HG02870 (cell line): Measurements from ENCODE around the gene TTC27.
A peak's percentile ranks its signal among the peaks of the same experiment; 100 is the strongest.

Experiments
- ATAC-seq: cut with Tn5 transposase; IDR thresholded peaks from one replicate; pipeline ENCODE4 v1.9.1; 2021; ENCODE audit warnings: mild to moderate bottlenecking, moderate library complexity; ENCODE audit not compliant: unreplicated experiment

TTC27 gene

DNA sequence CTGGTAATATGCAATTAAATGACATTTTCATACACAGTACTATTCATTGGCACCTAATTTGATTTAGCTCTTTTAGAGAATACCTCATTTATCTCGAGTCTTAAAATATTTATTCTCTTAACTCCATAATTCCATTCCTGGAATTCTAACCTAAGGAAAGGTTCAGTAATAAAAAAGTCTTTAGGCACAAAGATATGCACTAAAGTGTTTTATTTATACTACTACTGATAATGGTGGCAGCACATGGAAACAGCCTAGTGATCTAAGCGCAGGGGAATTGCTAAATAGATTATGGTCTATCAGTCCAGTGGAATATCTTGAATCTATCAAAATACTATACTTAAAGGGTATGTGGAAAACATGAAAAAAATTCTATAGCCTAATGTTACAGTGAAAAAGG lies 176.4 kb downstream of the TTC27 start:
- no peak for ATAC-seq

- no peak for ATAC-seq
These were observed 177.6 kb downstream of the TTC27 start for GRCh38 chr2:32805104-32806095.

DNA sequence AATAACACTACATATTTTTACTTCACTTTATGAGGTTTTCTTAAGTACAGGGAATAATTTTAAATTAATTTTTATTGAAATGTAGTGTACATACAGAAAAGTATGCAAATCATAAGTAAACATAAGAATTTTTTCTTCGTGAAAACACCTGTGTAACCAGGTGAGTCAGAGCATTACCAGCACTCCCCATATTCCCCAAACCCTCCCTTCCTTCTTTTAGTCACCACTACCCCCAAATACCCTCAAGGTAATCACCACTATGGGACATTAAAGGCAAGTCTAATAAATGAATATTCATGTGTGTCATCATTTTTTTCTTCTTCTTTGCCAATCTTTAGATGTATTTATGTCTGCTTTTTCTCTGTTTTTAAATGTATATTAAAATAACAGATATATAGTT lies 179.0 kb downstream of the TTC27 start:
- ATAC-seq = no peak

GRCh38 chr2:32807662-32808061 lies 179.8 kb downstream of the TTC27 start:
- no peak for ATAC-seq

DNA sequence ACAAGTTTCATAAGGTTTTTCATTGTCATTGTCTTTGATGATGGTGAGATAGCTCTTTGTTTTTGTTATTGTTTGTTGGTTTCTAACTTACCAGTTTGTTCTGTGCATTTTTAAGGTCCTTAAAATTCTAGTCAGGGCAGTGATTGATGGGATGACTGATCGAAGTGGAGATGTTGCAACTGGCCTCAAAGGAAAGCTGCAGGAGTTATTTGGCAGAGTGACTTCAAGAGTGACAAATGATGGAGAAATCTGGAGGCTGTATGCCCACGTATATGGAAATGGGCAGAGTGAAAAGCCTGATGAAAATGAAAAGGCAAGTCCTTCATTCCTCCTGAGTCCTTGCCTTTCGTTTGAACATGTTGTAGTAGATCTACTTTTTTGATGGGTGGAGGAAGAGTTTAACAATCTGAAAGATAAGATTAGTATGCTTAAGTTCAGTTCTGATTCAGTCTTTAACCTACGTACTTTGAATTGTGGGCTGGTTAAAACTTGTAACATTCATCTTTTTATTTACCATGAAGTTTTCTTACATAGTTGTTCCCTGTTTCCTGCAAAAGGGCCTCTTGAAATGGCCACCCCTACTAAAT lies 183.2 kb downstream of the TTC27 start:
- no peak for ATAC-seq

DNA sequence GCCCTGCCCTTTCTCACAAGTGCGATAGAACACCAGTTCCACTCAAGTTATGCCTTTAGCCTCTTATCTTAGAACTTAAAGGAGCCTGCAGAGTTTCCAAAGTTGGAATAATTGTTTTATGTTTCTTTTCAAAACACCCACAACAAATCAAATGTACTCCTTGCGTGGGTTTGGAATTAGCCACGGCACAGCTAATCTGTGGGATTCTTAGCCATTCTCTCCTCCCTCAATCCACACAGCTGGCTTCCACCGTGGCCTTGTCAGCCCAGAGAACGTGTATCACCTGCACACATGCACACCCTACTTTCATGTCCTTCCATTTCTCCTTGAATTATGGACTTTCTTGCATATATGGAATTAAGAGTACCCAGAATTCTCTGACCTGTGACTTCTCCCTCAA lies 183.8 kb downstream of the TTC27 start:
- no peak for ATAC-seq

DNA sequence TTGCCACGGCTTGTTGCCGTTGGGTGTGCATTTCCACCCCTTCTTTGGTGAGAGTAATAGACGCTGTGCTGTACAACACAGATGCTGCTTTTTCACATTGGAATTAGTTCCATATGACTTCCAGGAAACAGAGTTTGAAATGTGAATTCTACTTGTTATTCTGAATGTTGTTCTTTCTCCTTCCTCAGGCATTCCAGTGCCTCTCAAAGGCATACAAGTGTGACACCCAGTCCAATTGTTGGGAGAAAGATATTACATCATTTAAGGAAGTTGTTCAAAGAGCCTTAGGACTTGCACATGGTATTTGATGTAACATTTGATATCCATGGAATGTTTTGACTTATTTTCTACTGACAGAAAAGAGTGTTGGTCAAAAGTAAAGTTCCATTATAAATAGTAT lies 184.5 kb downstream of the TTC27 start:
- ATAC-seq = no peak

- no peak for ATAC-seq
These were observed 192.2 kb downstream of the TTC27 start for GRCh38 chr2:32820088-32820487.

- no peak for ATAC-seq
These were observed 192.9 kb downstream of the TTC27 start for GRCh38 chr2:32820701-32821100.

DNA sequence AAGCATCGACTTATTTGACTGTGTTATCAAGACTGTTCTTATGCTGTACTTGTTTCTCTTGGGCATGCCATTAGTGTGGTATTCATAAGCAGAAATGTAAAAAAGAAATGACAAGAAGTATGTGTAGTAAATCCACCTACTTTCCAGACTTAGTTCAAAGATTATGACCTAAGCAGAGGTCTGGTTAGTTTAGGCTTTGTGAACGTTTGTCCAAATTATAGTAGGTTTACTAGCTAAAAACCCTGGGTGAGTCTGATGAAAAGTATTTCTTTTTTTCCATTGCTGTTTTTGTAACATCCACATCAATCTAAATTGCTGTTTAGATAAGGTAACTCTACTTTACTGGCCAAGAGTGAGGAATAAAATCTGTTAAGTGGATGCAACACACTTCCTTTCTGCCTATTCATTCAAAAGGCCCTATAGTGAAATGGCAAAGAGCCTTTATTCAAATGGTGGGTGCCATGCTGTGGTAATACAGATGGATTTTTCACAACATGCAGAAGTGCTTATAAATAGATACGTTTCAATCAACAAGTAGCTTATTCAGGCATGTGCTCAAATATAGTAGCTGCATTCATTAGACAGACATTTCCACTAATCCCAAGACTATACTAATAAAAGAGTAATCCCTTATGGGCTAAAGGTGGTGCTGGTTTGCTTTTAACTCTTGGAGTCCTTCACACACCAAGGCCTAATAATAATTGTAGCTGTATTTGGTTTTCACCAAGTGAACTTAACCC lies 196.4 kb downstream of the TTC27 start:
- no peak for ATAC-seq

DNA sequence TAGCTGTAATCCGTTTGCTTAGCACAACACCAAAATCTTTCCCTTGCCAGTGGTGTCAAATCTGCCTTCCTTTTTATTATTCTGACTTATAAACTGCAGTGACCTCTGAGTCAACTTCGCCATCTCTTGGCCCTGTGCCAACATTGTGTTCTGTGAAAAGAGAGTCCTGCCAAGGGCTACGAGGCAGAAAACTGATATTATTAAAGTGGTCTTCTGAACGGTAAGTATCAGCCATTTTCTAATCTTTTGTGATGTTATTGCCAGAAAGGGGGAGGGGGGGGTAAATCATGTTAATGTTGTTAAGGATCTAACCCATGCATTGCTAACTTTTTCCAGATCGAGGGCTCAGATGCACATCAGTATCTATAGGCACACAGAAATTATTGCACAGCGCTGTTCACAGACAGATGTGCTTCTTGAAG lies 197.5 kb downstream of the TTC27 start:
- ATAC-seq = no peak

DNA sequence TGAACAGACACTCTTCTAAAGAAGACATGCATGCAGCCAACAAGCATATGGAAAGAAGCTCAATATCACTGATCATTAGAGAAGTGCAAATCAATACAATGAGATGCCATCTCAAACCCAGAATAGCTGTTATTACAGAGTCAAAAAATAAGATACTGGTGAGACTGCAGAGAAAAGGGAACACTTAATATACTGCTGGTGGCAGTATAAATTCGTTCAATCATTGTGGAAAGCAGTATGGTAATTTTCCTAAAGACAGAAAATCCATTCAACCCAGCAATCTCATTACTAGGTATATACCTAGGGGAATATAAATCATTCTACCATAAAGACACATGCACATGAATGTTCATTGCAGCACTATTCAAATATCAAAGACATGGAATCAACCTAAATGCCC lies 202.3 kb downstream of the TTC27 start:
- ATAC-seq = no peak

DNA sequence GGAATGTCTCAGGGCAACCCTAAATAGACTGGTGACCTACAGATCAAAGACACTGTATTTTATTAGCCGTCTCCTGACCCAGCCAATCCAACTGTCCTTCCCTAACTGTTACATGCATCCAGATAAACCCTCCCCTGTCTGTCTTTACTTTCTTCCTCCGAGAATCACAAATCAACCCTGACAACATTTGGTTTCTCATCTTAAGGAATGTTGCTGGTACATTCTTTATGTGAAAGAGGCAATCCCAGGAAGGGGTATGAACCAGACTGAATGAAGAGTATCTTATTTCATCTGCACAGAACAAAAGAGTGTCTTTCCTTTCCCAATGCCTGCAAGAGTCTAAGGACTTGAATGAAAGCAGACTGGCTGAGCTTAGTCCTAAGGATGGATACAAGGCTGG lies 205.0 kb downstream of the TTC27 start:
- ATAC-seq = no peak

- ATAC-seq = no peak
These were observed 205.9 kb downstream of the TTC27 start for GRCh38 chr2:32833709-32834108.

DNA sequence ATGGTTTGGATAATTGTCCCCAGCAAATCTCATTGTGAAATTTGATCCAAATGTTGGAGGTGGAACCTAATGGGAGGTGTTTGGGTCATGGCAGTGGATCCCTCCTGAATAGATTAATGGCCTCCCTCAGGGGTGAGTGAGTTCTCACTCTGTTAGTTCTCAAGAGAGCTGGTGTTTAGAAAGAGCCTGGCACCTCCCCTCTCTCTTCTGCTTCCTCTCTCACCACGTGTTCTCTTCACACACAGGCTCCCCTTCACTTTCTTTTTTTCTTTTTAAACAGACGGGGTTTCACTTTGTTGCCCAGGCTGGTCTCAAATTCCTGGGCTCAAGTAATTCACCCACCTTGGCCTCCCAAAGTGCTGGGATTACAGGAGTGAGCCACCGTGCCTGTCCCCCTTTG lies 207.3 kb downstream of the TTC27 start:
- ATAC-seq = no peak

GRCh38 chr2:32836933-32837332 lies 209.1 kb downstream of the TTC27 start:
- ATAC-seq = no peak

GRCh38 chr2:32838418-32838817 lies 210.6 kb downstream of the TTC27 start:
- peak; percentile 87 for ATAC-seq

DNA sequence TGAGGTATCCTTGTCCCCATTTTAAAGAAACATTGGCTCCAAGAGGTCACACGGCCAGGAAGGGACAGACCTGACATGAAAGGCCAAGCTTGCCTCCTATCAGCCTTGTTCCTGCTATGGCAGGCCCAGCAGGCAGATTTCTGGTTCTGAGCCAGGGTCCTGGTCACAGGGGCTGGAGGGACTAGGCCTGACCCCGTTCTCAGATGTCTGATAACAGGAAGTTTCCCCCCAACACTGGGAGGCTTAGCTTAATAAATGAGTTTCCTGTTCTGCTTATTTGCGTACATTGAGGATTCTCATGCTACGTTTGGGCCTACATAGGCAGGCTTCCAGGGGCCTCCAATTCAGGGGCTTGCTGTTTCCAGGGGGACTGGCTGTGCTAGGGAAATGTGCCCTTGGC lies 211.1 kb downstream of the TTC27 start:
- ATAC-seq = no peak

GRCh38 chr2:32841931-32842898 lies 214.4 kb downstream of the TTC27 start:
- ATAC-seq = no peak

GRCh38 chr2:32843699-32844098 lies 215.8 kb downstream of the TTC27 start:
- ATAC-seq = no peak
